Heart right ventricle (tissue), 16 donors: ENCODE data around the gene CIT. TPM values are rescaled to one million over a fixed set of nuclear protein-coding genes. Genes with fewer than 3 reads are reported as not detected.

ENCODE experiments used
- ATAC-seq, 8 donors: fragments of 200-7000 bp; cut with Tn5 transposase; one replicate each; pipeline ENCODE4 v1.9.1; 2020; ENCODE audit warnings: mild to moderate bottlenecking in 8 of 8, moderate library complexity in 8 of 8, moderate number of reproducible peaks in 1 of 8
- DNase-seq, 2 donors: peaks; one replicate each; pipeline ENCODE4 v3.0.0-alpha.2; 2020
- H3K27ac ChIP-seq, 10 donors: fragments of 200-600 bp; sonication (generic) in 2 of 10; one replicate each; pipeline versions ENCODE4 v1.5.0 to v1.8.0; 2020 to 2022; ENCODE audit warnings: mild to moderate bottlenecking in 3 of 10
- H3K27me3 ChIP-seq, 7 donors: fragments of 200-600 bp; one replicate each; pipeline ENCODE4 v1.8.0; 2021 to 2022; ENCODE audit warnings: mild to moderate bottlenecking in 2 of 7
- H3K36me3 ChIP-seq, 9 donors: fragments of 200-600 bp; sonication (generic) in 1 of 9; one replicate each; pipeline versions ENCODE4 v1.5.0 to v1.8.0; 2020 to 2022; ENCODE audit warnings: mild to moderate bottlenecking in 2 of 9
- H3K4me1 ChIP-seq, 9 donors: fragments of 200-600 bp; sonication (generic) in 1 of 9; one replicate each; pipeline versions ENCODE4 v1.5.0 to v1.8.0; 2020 to 2022; ENCODE audit warnings: mild to moderate bottlenecking in 4 of 9
- H3K4me3 ChIP-seq, 10 donors: fragments of 200-600 bp; sonication (generic) in 2 of 10; one replicate each; pipeline versions ENCODE4 v1.5.0 to v1.8.0; 2020 to 2022; ENCODE audit warnings: mild to moderate bottlenecking in 7 of 10, moderate library complexity in 2 of 10
- H3K9me3 ChIP-seq, 11 donors: fragments of 200-600 bp in 10 of 11; sonication (generic) in 2 of 11; one replicate each; pipeline versions ENCODE4 v1.5.0 to v1.8.0; 2013 to 2022; ENCODE audit warnings: mild to moderate bottlenecking in 2 of 11, control low read depth in 1 of 11, moderate library complexity in 1 of 11
- WGBS, 2 donors: extraction: QIAGEN DNeasy Blood & Tissue Kit; methylation state at CpG; one replicate each; pipeline ENCODE4 v1.1.7; 2013; ENCODE audit warnings: inconsistent platforms in 1 of 2; 5-methylcytosine and 5-hydroxymethylcytosine counted together
- intact Hi-C, 10 donors: fragments of 100-400 bp; cut with DNase I; formaldehyde crosslinking; loops; one replicate each; pipeline versions ENCODE4 v1.11.1 to v1.14.2; 2022
- polyA plus RNA-seq, 2 donors: library from polyadenylated mRNA; stranded (reverse); fragments of 200-250 nt; gene quantifications; one replicate each; pipeline ENCODE4 v1.2.3, GENCODE V29; 2013
- total RNA-seq, 10 donors: library from RNA; stranded (reverse); fragmentation: NEBNext Ultra II Directional in 3 of 10; extraction: Animal tissue kit (Norgen Biotek cat#: 25700) in 3 of 10; gene quantifications; one replicate each; pipeline versions ENCODE4 v1.2.1 to v1.2.4, GENCODE V29; 2021 to 2023
- TF ChIP-seq, protein P1 (sequence below), 9 donors: fragments of 200-600 bp; sonication (generic) in 2 of 9; IDR thresholded peaks; one replicate each; pipeline versions ENCODE4 v1.5.0 to v1.8.0; 2021 to 2022; ENCODE audit warnings: antibody characterized with exemption in 9 of 9, mild to moderate bottlenecking in 5 of 9, moderate library complexity in 1 of 9
- donor health status: Arrhythmogenic right ventricular cardiomyopathy.
- donor health status: ischemic (EF 13 %, LVEDD 7.1; RV severe dilation, severe dysfunction).
- donor health status: healthy with polysubstance abuse.
- donor health status: DM: no; HTN: yes; CAD: no.
- donor health status: DM: no; HTN: no; CAD: no.
- donor health status: ischemic (EF 25% LVEDD 6.9; RV normal size, moderate dysfunction).
- donor health status: ischemic (EF 25% LVEDD 5.7; RV mildly dilated, moderate dysfunction).
- donor health status: healthy.
- donor health status: DM: yes; HTN: yes; CAD: no.
- donor health status: Ischemic cardiomyopathy.
- donor health status: ischemic (EF 35%, LVEDD 5.7; RV mildly dilated, moderate dysfunction).
- donor health status: nonischemic (EF 11% LVEDD 7.7; RV severe dilation, severe dysfunction).
- donor health status: DM: yes; HTN: yes; CAD: no.
- donor health status: PGD.
- donor health status: ischemic (EF 29% LVEDD 5.4; RV normal size, mild dysfunction).
- donor health status: nonischemic (EF 23%, LVEDD 6.1; RV moderate dilation, normal function).

Gene CIT
- total and polyA plus RNA-seq, 12 donors = 0.20 to 7.0 (median 0.92) TPM

- TF ChIP-seq, protein P1, sequence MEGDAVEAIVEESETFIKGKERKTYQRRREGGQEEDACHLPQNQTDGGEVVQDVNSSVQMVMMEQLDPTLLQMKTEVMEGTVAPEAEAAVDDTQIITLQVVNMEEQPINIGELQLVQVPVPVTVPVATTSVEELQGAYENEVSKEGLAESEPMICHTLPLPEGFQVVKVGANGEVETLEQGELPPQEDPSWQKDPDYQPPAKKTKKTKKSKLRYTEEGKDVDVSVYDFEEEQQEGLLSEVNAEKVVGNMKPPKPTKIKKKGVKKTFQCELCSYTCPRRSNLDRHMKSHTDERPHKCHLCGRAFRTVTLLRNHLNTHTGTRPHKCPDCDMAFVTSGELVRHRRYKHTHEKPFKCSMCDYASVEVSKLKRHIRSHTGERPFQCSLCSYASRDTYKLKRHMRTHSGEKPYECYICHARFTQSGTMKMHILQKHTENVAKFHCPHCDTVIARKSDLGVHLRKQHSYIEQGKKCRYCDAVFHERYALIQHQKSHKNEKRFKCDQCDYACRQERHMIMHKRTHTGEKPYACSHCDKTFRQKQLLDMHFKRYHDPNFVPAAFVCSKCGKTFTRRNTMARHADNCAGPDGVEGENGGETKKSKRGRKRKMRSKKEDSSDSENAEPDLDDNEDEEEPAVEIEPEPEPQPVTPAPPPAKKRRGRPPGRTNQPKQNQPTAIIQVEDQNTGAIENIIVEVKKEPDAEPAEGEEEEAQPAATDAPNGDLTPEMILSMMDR (IDR thresholded peaks at IDR 0.05) = no peak
- Histone ChIP-seq H3K4me3 (no peak overlapping the region), H3K36me3 (peaks cover 0 to 56% (median 45%) of the 10 kb centered on the region in 9 donors), H3K27ac (peak overlapping the region in 6 of 10 donors; percentile 9 to 62 (median 19)), H3K27me3 (no peaks in the 10 kb centered on the region), H3K9me3 (no peaks in the 10 kb centered on the region), H3K4me1 (peaks cover 0 to 56% (median 19%) of the 10 kb centered on the region in 9 donors)
- intact Hi-C loops = no loop called here
- ATAC-seq = no peak
- DNase-seq = peak in 1 of 2 donors; percentile 23
- 80 to 89% methylated on average over 9 of the region's 9 CpGs for WGBS, 2 donors
Measured at GRCh38 chr12:119681728-119682638, 195.1 kb downstream of the CIT start.

- intact Hi-C loops = no loop called here
- Histone ChIP-seq H3K4me3 (no peak overlapping the region), H3K27ac (no peak overlapping the region), H3K9me3 (no peaks in the 10 kb centered on the region), H3K36me3 (peaks cover 0 to 64% (median 54%) of the 10 kb centered on the region in 9 donors), H3K4me1 (peaks cover 0 to 47% (median 19%) of the 10 kb centered on the region in 9 donors), H3K27me3 (no peaks in the 10 kb centered on the region)
- ATAC-seq = no peak
- TF ChIP-seq, protein P1 (IDR thresholded peaks at IDR 0.05) = no peak
- WGBS, 2 donors = 90 to 95% methylated on average over 8 of the region's 8 CpGs
- no peak for DNase-seq
Measured at GRCh38 chr12:119681111-119681510, 196.0 kb downstream of the CIT start.

- peak in 3 of 8 donors; percentile 21 to 45 (median 29) for ATAC-seq
Measured at GRCh38 chr12:119679490-119679889, 197.6 kb downstream of the CIT start.

DNA sequence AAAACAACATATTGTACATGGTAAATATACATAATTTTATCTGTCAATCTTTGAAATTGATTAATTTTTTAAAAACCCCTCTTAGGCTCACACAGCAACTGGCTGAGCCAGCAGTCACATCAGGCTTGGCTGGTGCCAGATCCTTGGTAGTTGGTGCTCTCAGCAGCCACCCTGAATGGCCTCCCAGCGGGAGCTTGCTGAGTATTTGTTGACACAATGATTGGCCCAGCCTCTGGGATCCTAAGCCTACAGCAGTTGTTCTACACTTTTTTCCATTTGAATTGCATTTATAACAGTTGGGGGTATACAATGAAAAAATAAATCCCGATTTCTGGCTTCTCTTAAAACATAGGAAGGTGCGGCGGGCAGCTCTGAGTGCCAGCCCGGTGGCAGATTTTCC, 198.0 kb downstream of the CIT start:
- peak overlapping the region in 1 of 10 donors; percentile 34 for H3K27ac ChIP-seq
- ATAC-seq (no peak), DNase-seq (no peak)
- no peaks in the 10 kb centered on the region for H3K27me3 ChIP-seq
- intact Hi-C loops = no loop called here
- WGBS, 2 donors = 86 to 92% methylated on average over 5 of the region's 5 CpGs
- peaks cover 0 to 42% (median 23%) of the 10 kb centered on the region in 9 donors for H3K4me1 ChIP-seq
- no peaks in the 10 kb centered on the region for H3K9me3 ChIP-seq
- TF ChIP-seq, protein P1 (IDR thresholded peaks at IDR 0.05) = no peak
- H3K4me3 ChIP-seq = no peak overlapping the region
- H3K36me3 ChIP-seq = peaks cover 0 to 84% (median 66%) of the 10 kb centered on the region in 9 donors

More at GRCh38 chr12:119679490-119679889, 197.6 kb downstream of the CIT start:
- peaks cover 0 to 38% (median 19%) of the 10 kb centered on the region in 9 donors for H3K4me1 ChIP-seq
- H3K9me3 ChIP-seq = no peaks in the 10 kb centered on the region
- TF ChIP-seq, protein P1 (IDR thresholded peaks at IDR 0.05) = no peak
- whole genome bisulfite sequencing, 2 donors = 80 to 81% methylated on average over 10 of the region's 10 CpGs
- no peak for DNase-seq
- H3K27me3 ChIP-seq = no peaks in the 10 kb centered on the region
- peak overlapping the region in 1 of 10 donors; percentile 34 for H3K27ac ChIP-seq
- H3K4me3 ChIP-seq = no peak overlapping the region
- intact Hi-C loops = no loop called here
- H3K36me3 ChIP-seq = peaks cover 0 to 80% (median 66%) of the 10 kb centered on the region in 9 donors
